DMS153 treated with DMSO at 0.1 percent for 48 hours (cell line): Measurements from ENCODE around the gene ZFAND3.

ENCODE experiments used
- DNase-seq: peaks from one replicate; lab custom pipeline; 2025; ENCODE audit not compliant: unreplicated experiment; lab: John Stamatoyannopoulos, UW

The ZFAND3 gene

DNA sequence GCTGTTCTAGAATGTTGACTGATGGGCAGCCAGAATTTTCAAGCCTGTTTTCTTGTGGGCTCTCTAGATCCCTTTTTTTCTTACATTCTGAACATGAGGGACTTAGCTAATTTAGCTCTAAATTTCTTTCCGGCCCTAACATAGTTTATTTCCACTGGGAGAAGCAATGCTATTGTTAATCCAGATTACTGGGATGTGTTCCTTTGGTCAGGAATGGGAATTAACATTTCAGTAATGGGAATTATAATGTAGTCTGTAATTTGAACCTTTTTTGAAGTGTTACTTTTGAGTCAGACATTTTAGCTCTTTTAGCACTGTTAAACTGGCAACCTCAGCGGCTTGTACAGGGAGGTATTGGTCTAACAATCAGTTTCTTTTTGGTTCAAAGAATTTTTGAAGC, 7.5 kb downstream of the ZFAND3 start:
- DNase-seq: no peak

- no peak for DNase-seq
These were observed 8.2 kb downstream of the ZFAND3 start for GRCh38 chr6:37827603-37828265.

DNA sequence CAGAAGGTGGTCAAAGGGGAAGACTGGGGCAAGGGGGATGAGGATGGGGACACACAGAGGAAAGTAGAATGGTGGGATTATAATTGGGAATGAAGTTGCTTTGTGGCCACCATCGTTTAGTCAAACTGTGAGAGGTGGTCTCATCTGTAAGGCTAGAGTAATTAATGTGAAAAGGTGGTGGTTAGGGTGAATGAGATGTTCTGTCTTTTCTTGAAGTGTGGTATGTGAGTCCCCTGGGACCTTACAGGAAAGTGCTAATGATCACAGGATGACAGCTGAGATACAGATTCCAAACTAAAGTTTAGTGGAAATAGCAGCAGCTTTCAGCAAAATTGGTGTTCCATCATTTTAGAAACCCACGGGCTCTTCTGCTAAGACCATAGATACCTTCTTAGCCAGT, 10.7 kb downstream of the ZFAND3 start:
- DNase-seq: no peak

- DNase-seq: no peak
These were observed 11.9 kb downstream of the ZFAND3 start for GRCh38 chr6:37831457-37831856.

DNA sequence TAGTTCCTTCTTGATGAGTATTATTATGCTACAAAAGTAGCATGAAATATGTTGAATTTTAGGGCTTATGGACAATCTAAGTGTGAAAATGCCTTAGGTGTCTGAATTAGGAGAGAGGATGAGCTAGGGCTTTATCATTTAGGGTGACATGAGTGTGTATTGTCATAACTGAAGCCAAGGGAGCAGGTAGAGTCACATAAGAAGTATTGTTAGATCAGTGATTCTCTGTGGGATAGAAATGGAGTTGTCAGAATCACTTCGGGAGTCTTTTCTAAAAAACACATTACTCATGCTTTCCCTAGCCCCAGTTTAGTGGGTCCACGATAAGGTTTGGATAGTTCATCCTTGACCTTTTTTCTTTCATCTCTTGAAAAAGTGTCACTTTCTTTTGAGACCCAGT, 16.4 kb downstream of the ZFAND3 start:
- no peak for DNase-seq

GRCh38 chr6:37838219-37838921, 18.8 kb downstream of the ZFAND3 start:
- no peak for DNase-seq

GRCh38 chr6:37840143-37840939, 20.8 kb downstream of the ZFAND3 start:
- no peak for DNase-seq

- no peak for DNase-seq
These were observed 21.4 kb downstream of the ZFAND3 start for GRCh38 chr6:37840940-37841300.

- DNase-seq: no peak
These were observed 25.7 kb downstream of the ZFAND3 start for GRCh38 chr6:37845026-37845911.

DNA sequence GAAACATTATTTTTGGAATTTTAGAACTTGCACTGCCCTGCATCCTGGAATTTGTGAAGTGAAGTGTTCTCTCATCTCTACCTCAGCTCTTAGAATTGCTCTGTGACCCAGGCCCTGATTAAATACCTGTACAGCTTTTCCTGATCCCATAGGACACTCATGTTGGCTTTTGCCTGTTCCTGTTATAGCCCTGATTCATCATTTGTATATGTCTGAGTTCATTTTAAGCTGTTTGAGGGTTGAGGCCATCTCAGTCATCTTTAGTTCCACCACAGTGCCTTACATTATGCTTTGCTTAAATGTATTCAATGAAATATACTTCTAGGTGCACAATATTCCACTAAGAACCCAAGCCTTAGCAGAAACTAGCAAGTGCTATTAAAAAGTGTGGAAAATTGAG, 26.4 kb downstream of the ZFAND3 start:
- no peak for DNase-seq

DNA sequence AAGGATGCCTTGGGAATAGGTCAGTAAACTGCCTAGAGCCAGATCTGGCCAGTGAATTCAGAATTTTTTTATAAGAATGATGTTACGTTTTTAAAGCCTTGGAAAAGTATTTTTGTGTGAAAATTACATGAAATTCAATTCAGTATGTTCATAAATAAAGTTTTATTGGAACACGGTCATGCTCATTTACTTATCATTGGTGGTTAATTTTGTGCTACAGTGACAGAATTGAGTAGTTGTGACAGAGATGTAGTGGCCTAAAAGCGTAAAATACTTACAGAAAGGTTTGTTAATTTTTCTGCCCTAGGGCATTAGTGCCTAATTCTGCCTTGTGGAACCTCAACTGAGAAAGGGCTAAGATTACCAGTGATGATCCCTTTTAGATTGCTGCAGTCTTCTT, 28.2 kb downstream of the ZFAND3 start:
- no peak for DNase-seq

DNA sequence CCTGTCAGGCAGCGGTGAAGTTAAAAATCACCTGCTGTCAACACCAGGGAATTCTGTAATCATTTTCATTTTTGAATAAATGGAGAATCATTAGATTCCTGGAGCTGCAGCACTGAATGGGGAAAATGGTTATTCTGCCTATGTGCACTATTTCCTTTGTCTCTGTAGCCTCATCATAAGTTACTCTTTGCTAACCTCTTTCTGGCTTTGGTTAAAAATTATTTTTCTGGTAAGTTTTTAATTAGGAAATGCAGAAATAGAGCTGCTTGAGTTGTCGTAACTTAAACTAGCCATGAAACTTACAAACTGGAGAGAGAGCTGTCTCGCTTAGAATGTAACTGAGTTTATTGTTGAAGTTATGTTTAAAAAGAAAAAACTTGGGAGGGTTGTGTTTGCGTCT, 28.8 kb downstream of the ZFAND3 start:
- DNase-seq: no peak

DNA sequence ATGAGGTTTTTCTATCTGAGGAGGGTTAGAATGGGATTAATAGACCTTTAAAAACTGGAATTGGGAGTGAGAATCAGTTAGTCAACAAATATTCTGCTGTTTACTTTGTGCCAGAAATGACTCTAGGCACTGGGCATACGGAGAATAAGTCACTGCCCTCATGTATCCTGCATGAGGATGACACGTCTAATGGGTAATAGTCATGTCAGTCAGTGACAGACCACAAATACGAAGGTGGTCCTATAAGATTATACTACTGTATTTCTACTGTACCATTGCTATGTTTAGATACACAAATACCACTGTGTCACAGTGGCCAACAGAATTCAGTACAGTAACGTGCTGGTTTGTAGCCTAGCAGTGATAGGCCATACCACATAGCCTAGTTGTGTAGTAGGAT, 30.7 kb downstream of the ZFAND3 start:
- no peak for DNase-seq

GRCh38 chr6:37850728-37851285, 31.3 kb downstream of the ZFAND3 start:
- no peak for DNase-seq

GRCh38 chr6:37851997-37852524, 32.5 kb downstream of the ZFAND3 start:
- DNase-seq: no peak

GRCh38 chr6:37856285-37856684, 36.8 kb downstream of the ZFAND3 start:
- DNase-seq: no peak

- no peak for DNase-seq
These were observed 38.8 kb downstream of the ZFAND3 start for GRCh38 chr6:37858363-37858762.

GRCh38 chr6:37860226-37860839, 40.8 kb downstream of the ZFAND3 start:
- DNase-seq: no peak

DNA sequence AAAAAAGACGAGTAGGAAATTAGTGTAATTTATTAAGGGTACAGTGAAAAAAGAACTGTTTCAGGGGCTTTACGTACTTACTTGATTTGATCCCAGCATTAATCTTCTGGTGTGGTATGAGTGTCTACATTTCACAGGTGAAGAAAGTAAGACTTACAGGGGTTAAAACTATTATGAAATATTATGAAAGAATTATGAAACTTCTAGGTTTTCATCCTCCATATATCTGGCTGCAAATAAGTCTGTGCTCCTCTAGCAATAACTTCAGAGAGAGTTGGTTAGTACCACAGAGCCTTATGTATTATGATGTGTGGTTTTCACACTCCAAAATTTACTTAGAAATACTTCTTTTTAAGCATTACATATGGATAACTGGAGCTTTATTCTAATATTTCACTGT, 41.9 kb downstream of the ZFAND3 start:
- DNase-seq: no peak

DNA sequence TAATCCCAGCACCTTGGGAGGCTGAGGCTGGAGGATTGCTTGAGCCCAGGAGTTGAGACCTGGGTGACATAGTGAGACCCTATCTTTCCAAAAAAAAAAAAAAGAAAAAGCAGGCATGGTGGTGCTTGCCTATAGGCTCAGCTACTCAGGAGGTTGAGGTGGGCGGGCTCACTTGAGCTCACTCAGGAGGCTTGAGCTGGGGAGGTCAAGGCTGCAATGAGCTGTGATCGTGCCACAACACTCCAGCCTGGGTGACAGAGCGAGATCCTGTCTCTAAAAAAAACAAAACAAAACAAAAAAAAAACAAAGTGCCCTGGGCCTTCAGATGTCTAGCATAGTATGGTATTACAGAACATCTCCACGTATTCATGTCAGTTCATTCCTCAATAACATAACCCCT, 42.9 kb downstream of the ZFAND3 start:
- DNase-seq: no peak
